SH-SY5Y (cell line): ENCODE results near the gene TRIL.

ENCODE experiments used
- GATA2 ChIP-seq: IDR thresholded peaks from 2 replicates; pipeline ENCODE4 v1.6.1; 2011; ENCODE audit warnings: mild to moderate bottlenecking, low read depth, low read length
- GATA3 ChIP-seq: IDR thresholded peaks from 2 replicates; pipeline ENCODE4 v1.6.1; 2011; ENCODE audit warnings: low read depth, mild to moderate bottlenecking, low read length, moderate library complexity

TRIL gene

DNA sequence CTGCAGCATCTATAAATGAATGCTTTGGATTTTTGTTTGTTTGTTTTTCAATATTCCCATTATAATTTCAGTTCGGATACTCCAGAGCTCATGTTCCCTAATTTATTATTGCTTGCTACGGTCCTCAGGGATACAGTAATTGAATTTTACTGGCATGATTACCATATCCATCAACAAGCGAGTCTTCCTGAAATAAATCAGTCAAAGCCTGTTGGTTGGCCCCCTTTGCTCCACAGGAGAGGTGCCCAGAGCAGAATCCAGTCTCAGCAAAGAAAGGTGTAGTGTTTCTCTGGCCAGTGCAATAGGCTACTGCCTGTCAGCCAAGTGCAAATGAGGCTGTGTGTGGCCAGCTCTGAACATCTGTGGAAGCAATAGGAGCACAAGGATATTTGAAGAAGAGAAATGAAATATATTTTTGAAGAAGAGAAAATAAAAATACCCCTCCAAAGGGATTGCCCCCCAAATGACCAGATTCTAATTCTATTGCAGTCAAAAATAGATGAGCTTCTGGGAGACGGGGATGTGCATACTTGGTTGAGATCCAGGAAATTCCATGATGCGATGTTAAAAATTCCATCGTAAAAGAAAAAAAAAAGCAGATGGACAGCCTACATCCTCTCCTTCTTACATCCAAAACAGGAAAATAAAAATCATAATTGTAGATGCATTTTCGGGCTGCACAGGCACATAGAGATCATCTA is 18.1 kb downstream of the TRIL start:
- TF ChIP-seq GATA3, result no peak
- TF ChIP-seq GATA2, result no peak

DNA sequence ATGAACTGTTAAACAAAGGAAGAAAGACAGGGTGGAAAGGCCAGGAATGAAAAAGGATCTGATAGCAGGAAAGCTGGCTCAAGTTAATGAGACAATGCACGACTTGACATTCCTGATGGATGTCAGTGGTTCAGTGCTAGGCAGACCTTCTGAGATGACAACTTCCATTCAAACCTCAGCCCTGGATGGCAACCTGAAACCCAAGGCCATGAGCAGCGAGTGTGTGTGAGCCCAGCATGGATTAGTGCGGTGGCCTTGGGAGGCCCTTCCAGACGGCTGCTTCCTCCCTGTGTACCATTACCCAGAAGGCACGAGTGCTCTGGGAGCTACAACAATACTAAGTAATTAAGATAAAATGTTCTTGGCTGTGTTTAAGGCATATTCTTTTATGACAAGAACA is 18.8 kb downstream of the TRIL start:
- TF ChIP-seq GATA2, result 0 out of 2 replicates have a peak, but pooled peaks have one; percentile 5
- TF ChIP-seq GATA3, result no peak

DNA sequence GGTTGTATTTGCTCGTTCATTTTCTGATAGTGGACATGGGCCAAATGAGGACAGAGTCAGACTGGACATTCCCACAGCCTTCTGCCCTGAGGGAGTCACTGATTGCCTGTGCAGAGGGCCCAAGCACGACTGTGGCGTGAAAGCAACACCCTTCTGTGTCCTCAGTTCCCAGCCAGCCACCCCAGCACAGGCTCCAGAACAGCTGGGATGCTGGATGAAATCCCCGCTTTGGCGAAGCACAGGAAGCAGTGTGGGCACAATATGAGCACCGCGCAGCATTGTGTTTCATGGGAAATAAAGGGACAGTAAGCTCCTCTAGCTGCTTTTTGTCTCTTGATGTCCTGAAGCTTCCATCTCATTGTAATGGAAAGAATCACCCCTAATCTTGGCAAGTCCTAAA is 20.5 kb downstream of the TRIL start:
- TF ChIP-seq GATA2, result no peak
- no peak for TF ChIP-seq GATA3

DNA sequence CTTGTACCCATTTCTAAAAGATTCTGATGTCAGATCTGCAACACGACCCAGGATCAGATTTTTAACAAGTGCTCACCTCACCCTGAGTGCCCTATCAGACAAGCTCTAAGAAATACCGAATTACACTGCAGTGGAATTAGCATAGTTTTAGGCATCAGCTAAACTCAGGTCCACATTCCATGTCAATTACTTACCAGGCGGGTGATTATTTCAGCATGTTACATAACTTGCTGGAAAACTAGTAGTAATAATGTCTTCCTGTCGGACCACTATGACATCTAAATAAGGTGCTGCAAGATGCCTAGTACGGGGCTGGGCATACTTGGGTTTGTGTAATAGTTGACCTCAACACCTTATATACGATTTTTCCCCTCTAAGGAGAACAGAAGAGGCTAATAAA is 21.0 kb downstream of the TRIL start:
- TF ChIP-seq GATA2, result no peak
- no peak for TF ChIP-seq GATA3

DNA sequence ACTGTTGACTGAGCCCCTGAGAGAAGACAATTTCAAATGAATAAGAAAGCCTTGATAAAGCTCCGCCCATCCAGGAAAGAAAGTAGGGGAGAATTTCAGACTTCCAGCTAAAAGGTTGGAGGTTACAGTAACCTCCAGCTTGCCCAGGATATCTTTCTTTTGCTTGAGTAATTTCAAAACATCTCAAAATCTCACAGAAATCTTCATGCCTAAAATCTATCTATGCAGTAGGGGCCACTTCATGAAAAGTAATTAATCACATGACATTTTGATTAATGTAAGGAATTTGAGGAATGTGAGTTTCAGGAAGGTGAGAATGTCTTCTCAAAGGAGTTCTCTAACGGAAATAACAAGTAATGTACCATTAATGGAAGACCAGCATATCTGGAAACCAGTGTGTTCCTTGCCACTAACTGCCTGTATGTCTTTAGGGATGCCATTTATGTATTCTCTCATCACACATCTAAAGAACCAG is 24.2 kb downstream of the TRIL start:
- no peak for TF ChIP-seq GATA3
- TF ChIP-seq GATA2, result no peak

DNA sequence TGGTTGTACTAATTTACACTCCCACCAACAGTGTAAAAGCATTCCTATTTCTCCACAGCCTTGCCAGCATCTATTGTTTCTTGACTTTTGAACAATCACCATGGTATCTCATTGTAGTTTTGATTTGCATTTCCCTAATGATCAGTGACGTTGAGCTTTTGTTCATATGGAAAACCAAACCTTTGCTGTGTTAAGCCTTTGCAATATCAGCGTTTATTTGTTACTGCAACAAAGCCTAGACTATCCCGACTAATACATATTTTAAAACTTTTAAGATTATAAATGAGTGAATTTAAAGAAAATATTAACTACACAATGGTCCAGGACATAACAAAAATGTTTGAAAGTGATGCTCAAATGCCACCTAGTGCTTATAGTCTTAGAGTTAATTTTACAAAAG is 26.6 kb downstream of the TRIL start:
- TF ChIP-seq GATA3 (no peak), GATA2 (no peak)

DNA sequence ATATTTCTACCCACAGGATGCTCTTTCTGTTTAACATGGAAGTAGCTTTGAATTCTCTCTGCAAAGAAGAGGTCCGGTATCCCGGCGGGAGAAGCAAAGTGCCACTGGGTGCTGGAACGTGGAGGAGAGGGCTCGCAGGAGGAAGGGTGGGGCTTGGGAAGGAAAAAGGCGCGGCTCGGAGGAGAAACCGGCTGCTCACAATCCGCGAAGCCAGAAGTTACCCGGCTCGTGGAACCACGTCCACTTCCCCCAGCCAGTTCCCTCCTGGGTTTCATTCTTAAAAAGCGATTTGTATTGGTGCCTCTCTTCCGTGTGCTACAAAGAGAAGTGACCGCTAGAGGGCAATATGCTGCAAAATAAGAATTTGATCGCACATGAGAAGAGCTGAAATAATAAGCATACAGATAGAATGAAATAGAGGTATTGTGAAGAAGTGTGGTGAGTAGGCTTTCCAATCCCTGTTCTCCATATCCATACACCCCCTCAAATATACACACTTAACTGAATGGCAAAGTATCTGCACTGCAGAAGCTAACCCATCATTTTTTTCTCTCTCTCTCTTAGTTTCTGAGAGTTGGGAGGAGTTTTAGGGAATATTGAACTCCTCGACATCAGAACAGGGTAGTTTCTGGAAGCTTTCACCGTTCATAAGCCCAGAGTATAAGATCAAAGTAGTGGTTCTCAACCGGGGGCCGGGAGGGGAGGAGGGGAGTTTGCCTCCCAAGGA is 31.1 kb downstream of the TRIL start:
- TF ChIP-seq GATA2, result no peak
- TF ChIP-seq GATA3, result no peak

DNA sequence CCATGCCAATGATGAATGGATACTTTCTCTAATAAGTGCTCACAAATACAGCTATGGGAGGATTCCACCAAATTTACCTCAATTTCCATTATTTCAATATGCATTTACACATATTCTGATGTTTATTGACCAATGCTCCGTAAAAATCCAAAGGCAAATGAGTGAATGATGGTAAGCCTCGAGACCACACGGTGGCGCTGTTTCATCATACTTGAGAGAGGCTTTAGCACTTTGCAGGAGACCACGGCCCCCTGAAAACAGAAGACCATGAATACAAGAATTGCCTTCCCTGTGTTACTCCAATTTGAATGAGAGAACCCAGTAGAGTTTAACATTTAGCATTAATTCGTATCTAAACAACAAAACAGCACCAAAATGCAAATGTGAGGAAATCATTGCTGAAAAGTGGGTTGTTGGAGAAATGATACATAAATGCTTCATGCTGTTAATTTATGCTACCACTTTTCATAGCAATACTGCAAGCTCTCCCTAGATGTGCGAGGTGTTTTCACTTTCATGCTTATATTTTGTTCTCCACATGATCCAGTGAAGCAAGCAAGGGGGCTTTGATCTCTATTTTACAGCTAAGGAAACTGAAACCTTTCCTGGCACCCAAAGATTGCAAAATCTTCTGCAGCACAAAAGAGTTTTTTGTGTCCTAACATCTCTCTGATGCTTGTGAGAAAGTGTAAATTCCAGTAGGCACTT is 35.4 kb downstream of the TRIL start:
- TF ChIP-seq GATA3, result no peak
- TF ChIP-seq GATA2, result no peak

DNA sequence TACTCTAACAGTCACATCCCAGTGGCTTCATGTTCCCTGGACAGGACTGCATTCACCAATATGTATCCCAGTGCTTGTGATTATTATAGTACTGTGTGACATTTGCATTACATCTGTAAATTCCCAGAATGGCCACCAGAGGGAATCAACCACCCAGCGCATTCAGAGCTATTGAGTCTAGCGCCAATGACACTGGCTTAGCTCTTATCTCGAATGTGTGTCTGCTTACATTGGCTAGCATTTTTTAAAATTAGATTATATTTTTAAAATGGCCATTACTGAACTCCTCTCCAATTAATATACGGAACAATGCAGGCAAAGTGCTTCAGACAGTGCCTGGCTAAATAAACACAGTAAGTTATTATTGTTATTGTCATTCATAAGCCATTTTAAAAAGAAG is 36.3 kb downstream of the TRIL start:
- TF ChIP-seq GATA3, result 0 out of 2 replicates have a peak, but pooled peaks have one; percentile 54
- peak; percentile 93 for TF ChIP-seq GATA2

DNA sequence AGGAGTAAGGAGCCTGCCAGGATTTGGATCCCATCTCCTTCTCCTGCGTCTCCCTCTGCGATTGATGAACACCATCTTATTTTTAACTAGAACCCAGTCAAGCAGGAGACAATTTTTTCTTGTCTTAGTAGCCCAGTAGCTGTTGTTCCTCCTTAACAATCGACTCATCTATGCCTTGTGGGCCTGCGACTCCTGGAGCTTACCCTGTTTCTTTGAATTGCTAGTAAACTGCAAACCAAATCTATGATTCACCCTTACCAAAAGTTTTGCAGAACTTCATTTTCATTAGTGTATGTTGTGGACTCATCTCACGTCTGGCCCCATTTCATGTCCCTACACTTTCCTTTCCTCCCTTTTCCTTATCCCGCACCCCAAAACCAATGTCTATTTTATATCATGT is 37.7 kb downstream of the TRIL start:
- no peak for TF ChIP-seq GATA2

DNA sequence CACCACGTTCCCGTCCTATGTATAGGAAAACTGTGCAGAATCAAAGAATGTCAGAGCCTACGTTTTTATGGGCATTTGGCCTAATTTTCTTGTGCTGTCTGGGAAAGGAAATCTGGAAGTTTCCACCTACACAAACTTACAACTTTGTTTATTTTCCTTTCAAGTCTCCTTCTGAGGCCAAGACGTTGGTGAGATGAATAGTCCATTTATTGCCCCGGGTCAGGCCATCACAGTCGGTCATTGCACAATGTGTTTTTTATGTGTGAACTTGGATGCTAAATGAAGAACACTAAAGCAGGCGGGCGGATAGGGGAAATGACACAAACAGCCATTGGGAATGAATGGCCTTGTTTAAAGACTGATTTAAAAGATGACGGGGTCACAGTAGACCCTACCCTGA is 38.6 kb downstream of the TRIL start:
- TF ChIP-seq GATA3, result no peak
- no peak for TF ChIP-seq GATA2

DNA sequence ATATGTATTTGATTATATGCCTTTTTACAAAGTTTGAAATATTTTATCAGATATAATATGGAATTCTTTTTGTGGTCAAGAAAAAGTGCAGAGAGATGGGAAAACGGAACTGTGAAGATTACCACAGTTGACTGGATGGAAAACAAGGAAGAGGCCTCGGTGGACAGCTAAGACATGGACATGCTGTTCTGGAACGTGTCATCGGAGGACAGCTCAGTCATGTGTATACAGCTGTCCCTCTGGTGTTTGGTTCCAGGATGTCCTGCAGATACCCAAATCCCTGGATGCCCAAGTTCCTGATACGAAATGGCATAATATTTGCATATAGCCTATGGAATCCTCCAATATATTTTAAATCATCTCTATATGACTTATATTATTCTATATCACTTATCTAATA is 49.4 kb downstream of the TRIL start:
- TF ChIP-seq GATA2 (no peak), GATA3 (no peak)

DNA sequence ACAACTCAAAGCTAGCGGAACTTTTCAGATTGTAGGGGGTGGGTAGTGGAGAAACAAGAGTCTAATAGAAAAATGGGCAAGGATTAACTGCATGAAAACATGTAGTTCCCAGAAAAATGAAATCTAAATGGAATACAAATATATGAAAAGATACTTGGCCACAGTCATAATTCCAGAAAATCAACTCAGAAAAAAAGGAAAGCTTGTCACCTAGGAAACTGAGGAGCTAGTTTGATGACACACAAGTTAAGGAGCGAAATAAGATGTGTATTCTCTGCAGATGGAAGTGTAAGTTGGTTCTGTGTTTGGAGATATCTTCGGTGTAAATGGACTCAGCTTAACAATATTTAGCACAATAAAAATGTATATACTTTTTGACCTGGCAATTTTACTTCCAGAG is 52.7 kb downstream of the TRIL start:
- TF ChIP-seq GATA2 (no peak), GATA3 (no peak)

DNA sequence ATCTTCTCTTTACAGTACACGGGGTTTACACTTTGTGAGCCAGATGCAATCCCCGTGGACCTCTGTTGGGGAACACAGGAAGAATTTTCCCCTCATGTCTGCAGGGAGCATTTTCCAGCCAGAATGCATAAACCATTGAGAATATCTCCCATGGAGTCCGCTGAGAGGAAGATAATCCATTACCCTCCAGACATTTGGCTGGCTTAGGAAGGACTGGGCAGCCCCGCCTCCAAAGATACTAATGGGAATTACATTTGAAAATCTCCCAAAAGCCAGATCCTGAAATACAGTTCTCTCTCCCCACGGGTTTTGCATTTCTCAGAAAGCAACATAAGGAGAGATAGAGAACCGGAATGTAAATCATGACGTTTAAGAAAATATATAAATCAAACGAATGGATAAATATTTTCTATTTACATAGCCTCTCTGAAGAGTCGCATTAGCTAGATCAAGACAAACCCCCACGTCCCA is 53.5 kb downstream of the TRIL start:
- no peak for TF ChIP-seq GATA3
- no peak for TF ChIP-seq GATA2

DNA sequence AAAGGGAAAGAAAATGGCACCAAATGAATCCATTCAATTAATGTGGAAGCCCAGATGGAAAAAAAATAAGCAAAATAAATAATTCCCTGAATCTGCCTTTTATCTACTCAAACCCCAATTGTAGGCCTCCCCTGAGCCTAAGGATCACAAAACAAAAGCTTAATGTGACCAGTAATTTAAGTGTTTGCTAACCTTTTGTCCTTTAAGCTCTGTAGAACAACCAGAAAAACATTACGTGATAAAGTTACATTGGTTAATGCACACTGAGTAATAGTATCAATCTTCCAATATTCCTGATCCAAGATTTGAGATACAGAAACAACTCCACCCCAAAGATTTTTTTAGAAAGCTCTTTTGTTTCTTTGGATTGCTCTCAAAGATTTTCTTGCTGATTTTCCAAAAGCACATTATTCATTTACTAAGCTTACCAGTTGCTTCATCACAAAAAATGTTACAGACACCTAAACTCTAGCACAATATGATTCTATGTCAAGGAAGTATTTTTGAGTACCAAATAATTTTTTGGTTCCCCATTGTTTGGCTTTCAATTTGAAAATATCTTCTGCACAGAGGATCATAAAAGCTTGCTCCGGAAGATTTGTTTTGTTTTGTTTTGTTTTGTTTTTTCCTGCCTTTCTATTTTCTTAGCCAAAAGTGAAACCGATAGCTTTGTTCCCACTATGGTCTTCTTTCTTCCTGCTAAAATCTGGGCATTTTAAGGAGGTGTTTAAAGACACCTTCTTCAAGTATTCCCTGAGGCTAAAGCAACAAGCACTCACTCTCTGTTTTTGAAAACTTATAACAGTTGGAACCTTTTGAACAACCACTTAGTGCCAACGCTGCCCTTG is 54.2 kb downstream of the TRIL start:
- TF ChIP-seq GATA2 (no peak), GATA3 (no peak)
